Upper lobe of right lung (tissue), 1 donor: Measurements from ENCODE around the gene HBZ. TPM values are rescaled to one million over a fixed set of nuclear protein-coding genes. Genes with fewer than 3 reads are reported as not detected.
"Not testable (repeated sequence)": the region's sequence is repeated elsewhere in the genome, so short reads cannot be mapped to it uniquely, and the experiment has no call there.

ENCODE experiments used
- ATAC-seq: fragments of 200-7000 bp; cut with Tn5 transposase; one replicate; pipeline ENCODE4 v1.9.1; 2020; ENCODE audit warnings: mild to moderate bottlenecking, moderate library complexity
- DNase-seq: peaks from one replicate; pipeline ENCODE4 v3.0.0-alpha.2; 2020
- H3K27ac ChIP-seq: fragments of 200-600 bp; one replicate; pipeline ENCODE4 v1.8.0; 2022
- H3K27me3 ChIP-seq: fragments of 200-600 bp; one replicate; pipeline ENCODE4 v1.8.0; 2022; ENCODE audit warnings: mild to moderate bottlenecking
- H3K36me3 ChIP-seq: fragments of 200-600 bp; one replicate; pipeline ENCODE4 v1.8.0; 2022
- H3K4me1 ChIP-seq: fragments of 200-600 bp; one replicate; pipeline ENCODE4 v1.8.0; 2022
- H3K4me3 ChIP-seq: fragments of 200-600 bp; one replicate; pipeline ENCODE4 v1.8.0; 2022; ENCODE audit warnings: mild to moderate bottlenecking
- H3K9me3 ChIP-seq: fragments of 200-600 bp; one replicate; pipeline ENCODE4 v1.8.0; 2022
- CTCF ChIP-seq: fragments of 200-600 bp; IDR thresholded peaks from one replicate; pipeline ENCODE4 v1.8.0; 2022; ENCODE audit warnings: antibody characterized with exemption
- intact Hi-C: fragments of 100-400 bp; cut with DNase I; formaldehyde crosslinking; loops from one replicate; pipeline ENCODE4 v1.11.0; 2022
- total RNA-seq: library from RNA; stranded (reverse); fragmentation: NEBNext Ultra II Directional; extraction: Animal tissue kit (Norgen Biotek cat#: 25700); gene quantifications from one replicate; pipeline ENCODE4 v1.2.1, GENCODE V29; 2021
- donor health status: DM: no; HTN: yes; CAD: no; lungs with severe emphysema.

Gene HBZ
- total RNA-seq, 1 donor from 2014 or later, result not detected

GRCh38 chr16:159136-159849, 6.8 kb downstream of the HBZ start:
- Histone ChIP-seq H3K4me1 (peaks cover 6% of the 10 kb centered on the region), H3K36me3 (no peaks in the 10 kb centered on the region), H3K4me3 (no peak overlapping the region), H3K27me3 (no peaks in the 10 kb centered on the region), H3K9me3 (no peaks in the 10 kb centered on the region), H3K27ac (no peak overlapping the region)
- intact Hi-C loops, result no loop called here
- no peak for ATAC-seq
- TF ChIP-seq CTCF, result no peak
- DNase-seq, result no peak

- H3K4me3 ChIP-seq, ATAC-seq, H3K36me3 ChIP-seq, H3K27me3 ChIP-seq, H3K4me1 ChIP-seq, intact Hi-C loops, H3K27ac ChIP-seq, DNase-seq, H3K9me3 ChIP-seq: not testable (repeated sequence)
Observed at GRCh38 chr16:160242-160641, 7.8 kb downstream of the HBZ start.

- no peak for DNase-seq
- no peaks in the 10 kb centered on the region for H3K9me3 ChIP-seq
Observed at GRCh38 chr16:160691-161190, 8.3 kb downstream of the HBZ start.

GRCh38 chr16:162271-162991, 10.0 kb downstream of the HBZ start:
- ATAC-seq (no peak), DNase-seq (no peak)
- TF ChIP-seq CTCF, result no peak
- Histone ChIP-seq H3K27ac (no peak overlapping the region), H3K27me3 (peaks cover 25% of the 10 kb centered on the region), H3K9me3 (no peaks in the 10 kb centered on the region), H3K4me1 (peaks cover 18% of the 10 kb centered on the region), H3K36me3 (no peaks in the 10 kb centered on the region), H3K4me3 (no peak overlapping the region)
- intact Hi-C loops, result no loop called here

More at GRCh38 chr16:160691-161190, 8.3 kb downstream of the HBZ start:
- ATAC-seq, result no peak
- no peak overlapping the region for H3K4me3 ChIP-seq
- H3K27me3 ChIP-seq, result peaks cover 8% of the 10 kb centered on the region
- intact Hi-C loops, result no loop called here
- no peak for TF ChIP-seq CTCF
- peaks cover 8% of the 10 kb centered on the region for H3K4me1 ChIP-seq
- H3K27ac ChIP-seq, result no peak overlapping the region
- H3K36me3 ChIP-seq, result no peaks in the 10 kb centered on the region

GRCh38 chr16:163139-163538, 10.7 kb downstream of the HBZ start:
- H3K4me3 ChIP-seq, result not testable (repeated sequence)

GRCh38 chr16:163696-164095, 11.3 kb downstream of the HBZ start:
- intact Hi-C loops, DNase-seq, H3K36me3 ChIP-seq, H3K4me3 ChIP-seq, H3K27ac ChIP-seq, H3K9me3 ChIP-seq: not testable (repeated sequence)
- ATAC-seq, result peak; percentile 61
- Histone ChIP-seq H3K4me1 (peaks cover 18% of the 10 kb centered on the region), H3K27me3 (peaks cover 38% of the 10 kb centered on the region)

More at GRCh38 chr16:163139-163538, 10.7 kb downstream of the HBZ start:
- H3K27ac ChIP-seq, intact Hi-C loops, DNase-seq, H3K36me3 ChIP-seq, H3K9me3 ChIP-seq, ATAC-seq: not testable (repeated sequence)
- H3K4me1 ChIP-seq, result peaks cover 18% of the 10 kb centered on the region
- peaks cover 32% of the 10 kb centered on the region for H3K27me3 ChIP-seq

GRCh38 chr16:164134-164823, 11.8 kb downstream of the HBZ start:
- ATAC-seq, result peak; percentile 15
- Histone ChIP-seq H3K27me3 (peaks cover 43% of the 10 kb centered on the region), H3K4me1 (peaks cover 18% of the 10 kb centered on the region)
- H3K9me3 ChIP-seq, DNase-seq, H3K36me3 ChIP-seq, H3K27ac ChIP-seq, intact Hi-C loops, H3K4me3 ChIP-seq: not testable (repeated sequence)
